ENCODE measurements around the gene ATP6V1B1.
"Not testable (repeated sequence)": the region's sequence is repeated elsewhere in the genome, so short reads cannot be mapped to it uniquely, and the experiment has no call there.

The ATP6V1B1 gene

DNA sequence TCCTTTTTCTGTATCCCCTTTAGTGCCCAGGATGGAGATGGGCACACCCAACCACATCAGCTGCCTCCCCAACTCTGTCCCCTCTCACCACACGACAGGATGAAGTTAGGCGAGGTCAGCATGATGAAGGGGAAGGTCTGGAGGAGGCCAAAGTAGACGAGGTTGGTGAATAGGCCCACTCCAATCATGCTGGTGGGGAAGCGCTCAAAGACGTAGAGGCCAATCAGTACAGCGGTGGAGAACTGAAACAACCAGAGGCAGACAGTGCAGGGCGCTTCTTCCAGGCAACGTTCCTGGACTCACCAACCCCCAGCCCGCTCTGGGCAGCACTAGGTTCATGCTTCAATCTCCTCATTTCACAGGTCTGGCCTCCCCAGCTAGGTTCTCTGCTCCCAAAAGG, 56.0 kb downstream of the ATP6V1B1 start:
- TF ChIP-seq, protein P1, sequence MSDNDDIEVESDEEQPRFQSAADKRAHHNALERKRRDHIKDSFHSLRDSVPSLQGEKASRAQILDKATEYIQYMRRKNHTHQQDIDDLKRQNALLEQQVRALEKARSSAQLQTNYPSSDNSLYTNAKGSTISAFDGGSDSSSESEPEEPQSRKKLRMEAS (IDR thresholded peaks at IDR 0.05; ENCODE audit: low read depth, low read length), result no peak
- DNase-seq (ENCODE audit: low read depth), result no peak
- H3K4me3 ChIP-seq (ENCODE audit: low read depth, low read length), result no peak overlapping the region

DNA sequence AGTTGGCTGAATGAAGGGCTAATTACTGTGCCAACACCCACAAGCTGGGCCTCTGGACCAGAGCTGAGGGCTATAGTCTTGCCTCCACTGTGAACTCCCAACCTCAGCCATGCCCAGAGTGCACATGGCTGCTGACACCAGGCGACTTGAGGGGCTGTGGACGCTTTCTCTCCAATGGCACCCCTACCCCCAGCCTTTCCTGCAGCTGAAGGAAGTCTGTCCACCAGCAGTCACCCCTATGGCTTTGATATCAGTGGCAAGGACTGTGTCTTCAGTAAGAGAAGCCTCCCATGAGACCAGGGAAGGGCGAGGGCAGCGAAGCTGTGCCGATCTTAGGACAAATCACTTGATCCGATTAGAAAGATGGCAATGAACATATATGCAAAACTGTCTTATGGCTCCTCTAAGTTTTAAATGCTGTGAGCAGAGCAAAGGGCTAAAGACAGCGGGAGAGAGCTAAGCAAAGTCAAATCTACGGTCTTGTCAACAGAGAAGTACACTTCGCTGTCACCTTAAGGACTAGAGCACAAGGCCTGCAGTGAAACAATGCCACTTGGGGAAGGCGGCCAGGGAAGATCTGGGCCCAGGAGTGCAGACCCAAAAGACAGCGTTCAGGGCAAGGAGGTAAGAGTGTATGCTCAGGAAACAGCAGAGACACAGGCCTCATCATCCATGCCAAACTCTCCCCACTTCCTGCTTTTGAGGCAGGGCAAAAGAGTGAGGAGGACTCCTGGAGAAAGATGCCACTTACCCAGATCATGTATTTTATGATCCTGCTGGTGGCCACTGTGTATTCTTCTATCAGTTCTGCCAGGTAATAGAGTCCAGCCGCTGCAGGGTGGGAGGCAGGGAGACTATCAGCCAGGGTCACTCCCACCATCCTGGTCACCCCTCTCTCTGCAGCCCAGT, 57.5 kb downstream of the ATP6V1B1 start:
- TF ChIP-seq POLR2A (IDR thresholded peaks at IDR 0.05; ENCODE audit: extremely low read depth, insufficient read length), result no peak
- TF ChIP-seq, protein P2, sequence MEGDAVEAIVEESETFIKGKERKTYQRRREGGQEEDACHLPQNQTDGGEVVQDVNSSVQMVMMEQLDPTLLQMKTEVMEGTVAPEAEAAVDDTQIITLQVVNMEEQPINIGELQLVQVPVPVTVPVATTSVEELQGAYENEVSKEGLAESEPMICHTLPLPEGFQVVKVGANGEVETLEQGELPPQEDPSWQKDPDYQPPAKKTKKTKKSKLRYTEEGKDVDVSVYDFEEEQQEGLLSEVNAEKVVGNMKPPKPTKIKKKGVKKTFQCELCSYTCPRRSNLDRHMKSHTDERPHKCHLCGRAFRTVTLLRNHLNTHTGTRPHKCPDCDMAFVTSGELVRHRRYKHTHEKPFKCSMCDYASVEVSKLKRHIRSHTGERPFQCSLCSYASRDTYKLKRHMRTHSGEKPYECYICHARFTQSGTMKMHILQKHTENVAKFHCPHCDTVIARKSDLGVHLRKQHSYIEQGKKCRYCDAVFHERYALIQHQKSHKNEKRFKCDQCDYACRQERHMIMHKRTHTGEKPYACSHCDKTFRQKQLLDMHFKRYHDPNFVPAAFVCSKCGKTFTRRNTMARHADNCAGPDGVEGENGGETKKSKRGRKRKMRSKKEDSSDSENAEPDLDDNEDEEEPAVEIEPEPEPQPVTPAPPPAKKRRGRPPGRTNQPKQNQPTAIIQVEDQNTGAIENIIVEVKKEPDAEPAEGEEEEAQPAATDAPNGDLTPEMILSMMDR (IDR thresholded peaks at IDR 0.05; ENCODE audit: low read depth, low read length), result no peak
- TF ChIP-seq, protein P1 (IDR thresholded peaks at IDR 0.05; ENCODE audit: low read depth, low read length), result no peak
- no peak for TF ChIP-seq MYC (IDR thresholded peaks at IDR 0.05; ENCODE audit: low read depth, low read length)
- peak overlapping the region; percentile 97 for H3K4me3 ChIP-seq (ENCODE audit: low read depth, low read length)
- peak; percentile 35 for DNase-seq (ENCODE audit: low read depth)

DNA sequence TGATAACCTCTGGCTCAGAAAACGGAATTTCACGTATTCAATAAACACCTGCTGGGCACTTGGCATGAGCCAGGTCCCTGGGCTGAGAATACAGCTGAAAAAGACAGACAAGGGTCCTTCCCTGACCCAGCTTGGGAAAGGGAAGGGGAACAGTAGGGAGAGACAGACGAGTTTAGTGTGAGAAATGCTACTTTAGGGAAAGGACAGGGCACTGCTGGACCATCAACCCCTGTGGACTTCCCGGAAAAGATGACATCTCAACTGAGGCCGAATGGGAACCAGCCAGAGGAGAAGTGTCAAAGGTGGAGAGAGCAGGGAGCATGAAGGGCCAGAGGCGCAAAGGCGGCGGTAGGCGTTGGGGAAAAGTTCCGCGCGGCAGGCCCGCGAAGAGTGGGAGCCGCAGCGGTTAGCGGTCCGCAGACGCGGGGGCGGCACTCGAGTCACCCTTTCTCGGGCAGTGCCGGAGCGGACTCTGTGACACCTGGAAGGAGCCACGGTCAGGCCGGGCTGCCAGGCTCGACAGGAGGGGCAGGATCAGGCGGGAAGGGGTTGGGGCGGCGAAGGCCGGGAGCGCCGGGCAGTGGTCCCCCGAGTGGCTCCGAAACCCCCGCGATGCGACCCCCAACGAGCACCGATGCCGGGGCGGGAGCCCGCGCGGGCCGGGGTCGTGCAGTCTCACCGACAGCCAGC, 58.5 kb downstream of the ATP6V1B1 start:
- TF ChIP-seq MYC (IDR thresholded peaks at IDR 0.05; ENCODE audit: low read depth, low read length) (no peak), POLR2A (IDR thresholded peaks at IDR 0.05; ENCODE audit: extremely low read depth, insufficient read length) (no peak)
- TF ChIP-seq, protein P2 (IDR thresholded peaks at IDR 0.05; ENCODE audit: low read depth, low read length), result no peak
- TF ChIP-seq, protein P1 (IDR thresholded peaks at IDR 0.05; ENCODE audit: low read depth, low read length), result no peak
- peak overlapping the region; percentile 97 for H3K4me3 ChIP-seq (ENCODE audit: low read depth, low read length)
- DNase-seq (ENCODE audit: low read depth), result peak; percentile 54

DNA sequence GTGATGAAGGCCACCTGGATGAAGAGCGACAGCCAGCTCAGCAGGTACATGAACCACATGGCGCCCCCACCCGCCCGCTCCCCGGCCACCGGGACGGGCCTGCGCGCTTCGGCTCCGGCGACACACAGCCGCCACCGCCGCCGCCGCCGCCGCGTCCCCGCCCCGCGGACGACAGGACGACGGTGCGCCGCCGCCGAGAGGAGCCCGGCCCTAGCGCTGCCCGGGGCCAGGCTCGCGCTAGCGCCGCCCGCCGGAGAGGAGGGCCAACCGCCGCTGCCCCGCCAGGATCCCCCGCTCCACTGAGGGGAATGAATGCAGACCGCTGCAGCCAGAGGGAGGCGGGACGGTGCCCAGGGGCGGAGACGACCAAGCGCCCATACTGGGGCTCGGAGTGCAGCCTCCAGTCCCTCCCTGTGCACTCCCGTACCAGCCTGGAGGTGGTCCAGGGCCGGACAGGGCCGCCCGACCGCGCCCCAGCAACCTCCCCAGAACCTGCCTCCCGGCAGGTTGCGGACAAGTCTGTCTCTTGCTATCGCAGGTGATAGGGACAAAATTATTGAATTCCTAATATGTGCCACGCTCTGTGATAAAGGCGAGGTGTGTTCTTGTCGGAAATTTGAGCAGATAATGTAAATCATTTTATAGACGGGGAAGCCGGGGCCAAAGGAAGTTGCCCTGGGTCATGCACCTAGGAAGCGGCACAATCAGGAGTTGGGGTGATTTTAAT, 59.2 kb downstream of the ATP6V1B1 start, which contains the start of gene TEX261:
Gene TEX261 (minus strand): TSS at position 175 of the 727 bp plus-strand sequence. CDS start 116 bp downstream, at position 59.
- peak within 1 kb of the TSS; percentile 97 for H3K4me3 ChIP-seq (ENCODE audit: low read depth, low read length)
- peak; percentile 95 for DNase-seq (ENCODE audit: low read depth)
- TF ChIP-seq, protein P1 (IDR thresholded peaks at IDR 0.05; ENCODE audit: low read depth, low read length), result 0 out of 2 replicates have a peak, but pooled peaks have one; percentile 10
- TF ChIP-seq MYC (IDR thresholded peaks at IDR 0.05; ENCODE audit: low read depth, low read length) (no peak; the same call in 1 of the 2 replicates), POLR2A (IDR thresholded peaks at IDR 0.05; ENCODE audit: extremely low read depth, insufficient read length) (no peak)
- TF ChIP-seq, protein P2 (IDR thresholded peaks at IDR 0.05; ENCODE audit: low read depth, low read length), result peak; percentile 73

DNA sequence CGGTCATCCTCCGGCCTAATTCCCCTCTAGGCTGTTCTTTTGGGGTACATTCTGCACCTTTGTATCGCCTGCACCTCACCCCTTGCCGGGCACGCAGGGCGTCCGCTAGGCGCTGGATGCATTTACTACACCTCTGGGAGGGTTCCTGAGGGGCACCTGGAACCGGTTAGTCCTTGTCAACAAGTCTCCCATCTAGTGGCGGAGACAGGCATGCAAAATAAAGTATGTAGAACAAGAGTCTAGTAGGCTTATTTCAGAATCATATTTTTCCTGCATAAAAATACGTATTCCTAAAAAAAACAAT, 59.7 kb downstream of the ATP6V1B1 start:
- TF ChIP-seq MYC (IDR thresholded peaks at IDR 0.05; ENCODE audit: low read depth, low read length), result no peak
- TF ChIP-seq, protein P2 (IDR thresholded peaks at IDR 0.05; ENCODE audit: low read depth, low read length), result peak; percentile 43
- H3K4me3 ChIP-seq (ENCODE audit: low read depth, low read length), result peak overlapping the region; percentile 75
- peak; percentile 74 for DNase-seq (ENCODE audit: low read depth)

DNA sequence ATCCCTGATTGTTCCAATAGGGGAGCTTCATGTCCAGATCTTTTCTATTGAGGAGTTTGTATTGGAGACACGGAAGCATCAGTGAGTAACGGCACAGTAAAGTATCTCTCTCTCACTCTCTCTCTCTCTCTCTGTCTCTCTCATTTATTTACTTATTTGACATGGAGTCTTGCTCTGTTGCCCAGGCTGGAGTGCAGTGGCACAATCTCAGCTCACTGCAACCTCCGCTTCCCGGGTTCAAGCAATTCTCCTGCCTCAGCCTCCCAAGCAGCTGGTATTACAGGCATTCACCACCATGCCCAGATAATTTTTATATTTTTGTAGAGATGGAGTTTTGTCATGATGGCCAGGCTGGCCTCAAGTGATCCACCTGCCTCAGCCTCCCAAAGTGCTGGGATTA, 63.2 kb downstream of the ATP6V1B1 start:
- DNase-seq (ENCODE audit: low read depth); H3K4me3 ChIP-seq (ENCODE audit: low read depth, low read length): not testable (repeated sequence)

Measured in NB4 (cell line).